Stimulated activated CD4-positive, alpha-beta T cell treated with anti-CD3 and anti-CD28 coated beads, TNF-alpha, amount 100 ng/mL, for 4 hours (primary cell): Measurements from ENCODE around the gene UCN.
"Not testable (repeated sequence)": the region's sequence is repeated elsewhere in the genome, so short reads cannot be mapped to it uniquely, and the experiment has no call there.

Experiments used
- DNase-seq, 3 experiments: peaks; one replicate each; pipeline ENCODE4 v3.0.0-alpha.2; 2020; ENCODE audit warnings: low read depth in 3 of 3

Gene UCN

DNA sequence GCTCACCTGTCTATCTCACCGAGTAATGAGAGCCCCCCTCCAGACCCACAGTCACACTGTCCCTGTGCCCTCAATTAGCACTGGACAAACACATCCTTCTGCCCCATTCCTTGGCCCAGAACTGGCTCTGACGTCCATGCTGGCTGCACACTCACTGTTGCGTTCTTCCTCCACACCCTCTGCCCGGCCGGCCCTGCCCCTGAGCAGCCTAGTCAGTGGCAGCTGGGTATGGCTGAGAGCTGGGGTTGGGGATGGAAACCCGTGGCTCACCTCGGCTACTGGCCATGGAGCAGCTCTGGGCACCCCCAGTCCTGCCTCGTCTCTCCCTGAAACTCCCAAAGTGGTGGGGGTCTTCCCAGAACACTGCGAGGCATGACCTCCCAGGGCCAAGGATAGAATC, 6.5 kb upstream of the UCN start:
- no peak for DNase-seq

DNA sequence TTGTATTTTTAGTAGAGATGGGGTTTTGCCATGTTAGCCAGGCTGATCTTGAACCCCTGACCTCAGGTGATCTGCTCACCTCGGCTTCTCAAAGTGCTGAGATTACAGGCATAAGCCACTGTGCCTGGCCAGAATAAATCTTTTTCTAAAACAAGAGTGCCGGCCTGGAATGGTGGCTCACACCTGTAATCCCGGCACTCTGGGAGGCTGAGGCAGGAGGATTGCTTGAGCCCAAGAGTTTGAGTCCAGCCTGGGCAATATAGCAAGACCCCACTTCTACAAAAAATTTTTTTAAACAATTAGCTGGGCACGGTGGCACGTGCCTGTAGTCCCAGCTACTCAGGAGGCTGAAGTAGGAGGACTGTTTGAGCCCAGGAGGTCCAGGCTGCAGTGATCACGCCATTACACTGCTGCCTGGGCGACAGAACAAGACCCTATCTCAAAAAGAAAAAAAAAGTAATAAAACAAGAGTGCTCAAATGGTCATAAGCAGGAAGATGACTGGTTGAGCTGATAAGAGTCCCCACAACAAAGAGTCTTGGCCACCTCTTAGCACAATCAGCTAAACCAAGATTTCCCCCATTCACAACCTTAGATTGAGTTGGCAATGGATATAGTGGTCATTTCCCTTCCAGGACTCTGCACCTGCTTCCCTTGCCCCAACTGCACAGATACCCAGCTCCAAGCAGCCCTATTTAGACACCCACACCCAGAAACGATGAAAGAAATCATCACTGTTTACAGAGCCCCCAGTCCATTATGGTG, 5.8 kb upstream of the UCN start:
- no peak for DNase-seq

DNA sequence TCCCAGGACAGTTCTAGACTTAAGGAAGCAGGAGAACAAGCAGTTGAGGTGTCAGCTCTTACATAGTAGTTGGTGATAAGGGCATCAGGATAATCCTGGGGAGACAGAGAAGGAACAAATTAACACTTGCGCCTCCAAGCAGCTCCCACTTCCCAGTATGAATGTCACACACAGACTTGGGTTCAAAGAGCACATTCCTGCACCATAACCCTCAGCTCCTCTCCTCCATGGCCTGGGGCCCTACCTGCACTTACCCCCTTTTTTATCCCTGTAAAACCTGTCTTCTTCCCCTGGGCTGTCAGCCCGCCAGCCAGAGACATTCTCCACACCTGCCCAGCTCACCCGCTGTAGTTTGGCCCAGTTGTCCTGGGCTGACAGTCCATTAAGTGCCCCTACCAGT, 3.9 kb upstream of the UCN start:
- no peak for DNase-seq

DNA sequence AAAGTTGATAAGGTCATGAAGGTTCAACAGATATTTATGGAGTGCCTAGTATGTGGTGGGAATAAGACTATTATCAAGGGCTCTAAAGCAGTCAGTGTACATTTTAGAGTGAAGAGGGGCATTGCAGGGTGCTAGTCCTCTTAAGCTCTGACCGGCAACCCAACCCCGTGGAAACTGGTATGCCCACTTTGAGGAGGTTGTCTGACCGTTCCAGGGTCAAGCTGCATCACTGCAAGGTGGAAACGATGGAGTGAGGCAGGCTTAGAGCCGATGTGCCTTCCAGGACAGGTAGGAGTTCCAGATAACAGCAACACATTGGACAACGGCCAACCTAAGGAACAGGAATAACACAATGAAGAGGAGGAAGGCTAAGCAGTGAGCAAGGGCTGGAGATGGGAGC, 1.4 kb upstream of the UCN start:
- no peak for DNase-seq

DNA sequence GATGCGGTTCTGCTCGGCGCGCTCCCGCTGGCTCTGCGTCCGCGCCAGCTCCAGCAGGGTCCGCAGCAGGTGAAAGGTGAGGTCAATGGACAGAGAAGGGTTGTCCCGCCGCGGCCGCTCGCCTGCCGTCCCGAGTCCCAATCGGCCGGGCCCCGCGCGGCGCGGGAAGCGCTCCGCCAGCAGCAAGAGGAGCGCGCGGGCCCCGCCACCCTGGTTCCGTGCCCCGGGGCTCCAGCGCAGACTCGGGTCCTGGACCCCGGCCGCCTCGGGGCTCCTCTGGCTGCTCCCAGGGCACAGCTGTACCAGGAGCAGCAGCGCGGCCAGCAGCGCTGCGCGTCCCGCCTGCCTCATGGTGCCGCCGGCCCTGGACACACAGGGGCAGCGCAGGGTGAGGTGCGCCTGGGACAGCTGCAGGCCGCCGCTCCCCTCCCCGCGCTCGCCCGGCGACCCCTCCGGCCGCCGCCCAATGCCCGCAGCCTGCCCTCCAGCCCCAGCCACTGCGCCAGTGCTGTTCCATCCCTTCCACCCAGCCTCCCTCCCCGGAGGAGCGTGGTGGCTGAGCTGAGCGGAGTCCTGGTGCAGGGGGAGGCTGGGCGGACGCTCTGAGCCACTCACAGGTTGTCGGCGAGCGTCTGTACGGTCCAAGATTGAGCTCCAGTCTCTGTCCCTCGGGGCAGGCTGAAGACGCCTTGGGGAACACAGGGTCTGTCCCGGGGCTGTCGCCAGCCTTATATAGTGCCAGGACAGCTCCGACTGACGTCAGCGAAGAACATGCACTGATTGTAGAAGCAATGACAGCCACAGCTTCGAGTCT, 493 bp downstream of the UCN start:
- DNase-seq, result no peak

DNA sequence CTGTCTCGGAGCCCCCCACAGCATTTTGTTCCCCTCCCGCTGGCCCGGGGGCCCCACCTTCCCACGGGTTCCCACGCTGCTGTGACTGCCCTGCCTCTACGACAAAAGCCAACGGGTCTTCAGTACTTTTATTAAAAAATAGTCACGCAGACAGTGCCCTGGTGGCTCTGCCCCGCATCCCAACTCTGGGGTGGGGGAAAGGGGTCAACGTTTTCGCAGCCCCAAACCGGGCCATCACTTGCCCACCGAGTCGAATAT, 1.0 kb downstream of the UCN start:
- no peak for DNase-seq

DNA sequence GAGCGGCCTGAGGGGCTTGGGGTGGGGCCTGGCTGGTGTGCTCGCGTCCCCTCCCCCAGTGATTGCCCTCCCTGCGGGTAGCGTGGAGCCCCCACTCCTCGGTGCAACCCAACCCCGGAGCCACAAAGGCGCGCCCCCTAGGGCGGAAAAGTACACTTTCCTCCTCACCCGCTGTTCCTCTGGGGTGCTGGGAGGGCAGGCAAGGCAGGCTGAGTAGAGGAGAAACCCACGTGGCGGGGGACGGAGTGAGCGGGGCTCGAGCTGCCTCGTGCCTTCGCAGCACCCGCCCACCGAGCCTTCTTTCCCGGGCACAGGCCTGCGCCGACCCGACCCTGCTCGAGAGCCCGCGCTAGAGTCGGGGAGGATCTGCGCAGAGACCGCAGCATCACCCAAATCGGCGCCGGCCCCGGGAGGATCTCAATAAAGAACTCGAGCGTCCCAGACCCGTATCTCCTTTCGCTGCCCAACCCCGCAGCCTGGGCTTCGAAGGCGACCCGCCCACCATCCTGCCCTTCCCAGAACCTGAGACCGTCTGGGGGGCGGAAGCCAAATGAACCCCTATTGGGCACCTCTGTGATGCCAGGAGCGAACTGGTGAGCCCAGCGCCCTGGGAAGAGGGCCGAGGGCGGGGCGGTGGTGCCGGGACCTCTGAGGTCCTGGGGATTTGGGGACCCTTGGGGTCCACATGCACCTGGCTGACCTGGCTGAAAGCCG, 1.5 kb downstream of the UCN start:
- peak in 1 of 3 experiments; percentile 26 for DNase-seq

DNA sequence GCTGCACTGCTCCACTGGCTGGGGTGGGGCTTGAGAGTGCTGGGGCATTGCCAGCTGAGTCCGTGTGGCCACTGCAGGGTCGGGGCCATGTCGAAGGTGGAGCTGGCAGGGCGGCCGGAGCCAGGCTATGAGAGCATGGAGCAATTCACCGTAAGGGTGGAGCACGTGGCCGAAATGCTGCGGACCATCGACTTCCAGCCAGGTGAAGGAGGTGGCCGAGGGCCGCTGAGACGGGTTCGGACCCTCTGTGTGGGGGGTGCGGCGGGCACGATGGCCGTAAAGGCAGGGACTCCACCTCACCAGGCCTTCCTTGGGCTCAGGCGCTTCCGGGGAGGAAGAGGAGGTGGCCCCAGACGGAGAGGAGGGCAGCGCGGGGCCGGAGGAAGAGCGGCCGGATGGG, 2.1 kb downstream of the UCN start:
- DNase-seq, result no peak

DNA sequence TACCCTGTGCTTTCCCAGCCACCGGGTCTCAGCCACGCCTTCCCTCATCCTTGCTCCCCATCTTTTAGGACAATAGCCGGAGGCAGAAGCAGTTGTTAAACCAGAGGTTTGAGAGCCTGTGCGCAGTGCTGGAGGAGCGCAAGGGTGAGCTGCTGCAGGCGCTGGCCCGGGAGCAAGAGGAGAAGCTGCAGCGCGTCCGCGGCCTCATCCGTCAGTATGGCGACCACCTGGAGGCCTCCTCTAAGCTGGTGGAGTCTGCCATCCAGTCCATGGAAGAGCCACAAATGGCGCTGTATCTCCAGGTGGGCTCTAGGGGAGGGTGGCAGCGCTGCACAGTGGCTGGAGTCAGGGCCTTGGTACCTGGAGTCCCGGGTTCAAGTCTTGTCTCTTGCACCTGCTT, 2.7 kb downstream of the UCN start:
- DNase-seq, result no peak

DNA sequence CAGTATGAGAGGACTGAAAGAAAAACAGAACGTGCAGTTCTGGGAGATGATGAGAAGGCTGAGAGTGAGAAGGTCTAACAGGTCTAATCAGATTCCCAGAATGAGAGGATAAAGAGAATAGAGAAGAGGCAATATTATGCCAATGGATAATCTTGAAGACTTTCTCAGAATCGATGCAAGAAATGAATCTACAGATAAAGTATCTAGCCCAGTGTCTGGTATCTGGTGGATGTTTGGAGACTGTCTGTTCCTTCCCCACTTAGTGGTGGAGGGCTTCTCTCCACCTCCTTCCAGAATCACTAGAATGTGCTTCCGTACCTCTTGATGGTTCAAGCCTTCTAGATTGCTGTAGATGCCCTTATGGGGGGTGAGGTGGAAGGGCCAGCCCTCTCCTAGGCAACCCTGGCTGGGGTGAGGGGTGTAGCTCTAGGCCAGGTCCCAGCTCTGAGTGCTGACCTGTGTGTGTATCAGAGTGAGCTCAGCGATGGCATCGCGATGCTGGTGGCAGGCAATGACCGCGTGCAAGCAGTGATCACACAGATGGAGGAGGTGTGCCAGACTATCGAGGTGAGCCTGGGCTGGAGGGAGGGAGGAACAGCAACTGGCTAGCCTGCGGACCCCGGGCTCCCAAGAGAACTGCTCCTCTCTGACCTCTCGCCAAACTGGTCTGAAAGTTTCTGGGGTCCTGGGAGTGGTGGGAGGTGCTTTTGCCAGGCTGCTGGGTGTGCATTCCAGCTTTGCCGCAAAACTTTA, 3.6 kb downstream of the UCN start:
- no peak for DNase-seq

DNA sequence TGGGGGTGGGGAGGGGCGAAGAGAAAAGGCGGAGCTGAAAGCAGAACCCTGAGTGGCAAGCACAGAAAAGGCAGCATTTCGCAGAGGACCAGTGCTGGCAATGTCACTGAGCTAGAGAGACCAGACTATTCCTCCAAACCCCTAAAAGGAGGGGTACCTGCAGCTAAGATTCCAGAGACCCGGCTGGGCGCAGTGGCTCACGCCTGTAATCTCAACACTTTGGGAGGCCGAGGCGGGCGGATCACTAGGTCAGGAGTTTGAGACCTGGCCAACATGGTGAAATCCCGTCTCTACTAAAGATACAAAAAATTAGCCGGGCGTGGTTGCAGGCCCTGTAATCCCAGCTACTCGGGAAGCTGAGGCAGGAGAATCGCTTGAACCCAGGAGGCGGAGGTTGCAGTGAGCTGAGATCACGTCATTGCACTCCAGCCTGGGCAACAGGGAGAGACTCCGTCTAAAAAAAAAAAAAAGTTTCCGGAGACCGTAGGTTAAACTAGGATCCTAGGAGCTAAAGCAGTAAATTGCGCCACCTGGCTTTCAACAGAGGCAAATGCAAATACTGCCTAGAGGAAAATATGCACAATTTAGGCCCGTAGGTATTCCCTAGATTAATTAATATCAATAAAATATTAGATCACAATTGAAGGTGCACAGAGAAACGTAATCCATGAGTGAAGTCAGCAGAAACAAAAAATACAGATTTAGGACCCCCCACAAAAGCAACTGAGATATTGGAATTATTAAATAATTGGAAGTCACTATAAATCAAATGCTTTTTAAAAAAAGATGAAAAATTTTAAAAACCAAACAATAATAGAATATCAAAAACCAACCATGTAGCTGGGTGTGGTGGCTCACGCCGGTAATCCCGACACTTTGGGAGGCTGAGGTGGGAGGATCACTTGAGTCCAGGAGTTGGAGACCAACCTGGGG, 4.9 kb downstream of the UCN start:
- peak in 1 of 3 experiments; percentile 28 for DNase-seq

DNA sequence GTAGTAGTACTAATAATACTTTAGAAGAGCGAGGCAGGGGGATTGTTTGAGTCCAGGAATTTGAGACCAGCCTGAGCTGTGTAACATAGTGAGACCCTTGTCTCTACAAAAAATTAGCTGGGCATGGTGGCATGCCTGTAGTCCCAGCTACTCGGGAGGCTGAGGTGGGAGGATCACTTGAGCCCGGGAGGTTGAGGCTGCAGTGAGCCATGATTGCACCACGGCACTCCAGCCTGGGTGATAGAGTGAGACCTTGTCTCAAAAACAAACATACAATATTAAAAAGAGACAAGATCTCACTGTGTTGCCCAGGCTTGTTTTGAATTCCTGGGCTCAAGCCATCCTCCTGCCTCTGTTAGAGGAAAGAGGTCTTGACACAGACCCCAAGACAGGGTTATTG, 7.6 kb downstream of the UCN start:
- not testable (repeated sequence) for DNase-seq

DNA sequence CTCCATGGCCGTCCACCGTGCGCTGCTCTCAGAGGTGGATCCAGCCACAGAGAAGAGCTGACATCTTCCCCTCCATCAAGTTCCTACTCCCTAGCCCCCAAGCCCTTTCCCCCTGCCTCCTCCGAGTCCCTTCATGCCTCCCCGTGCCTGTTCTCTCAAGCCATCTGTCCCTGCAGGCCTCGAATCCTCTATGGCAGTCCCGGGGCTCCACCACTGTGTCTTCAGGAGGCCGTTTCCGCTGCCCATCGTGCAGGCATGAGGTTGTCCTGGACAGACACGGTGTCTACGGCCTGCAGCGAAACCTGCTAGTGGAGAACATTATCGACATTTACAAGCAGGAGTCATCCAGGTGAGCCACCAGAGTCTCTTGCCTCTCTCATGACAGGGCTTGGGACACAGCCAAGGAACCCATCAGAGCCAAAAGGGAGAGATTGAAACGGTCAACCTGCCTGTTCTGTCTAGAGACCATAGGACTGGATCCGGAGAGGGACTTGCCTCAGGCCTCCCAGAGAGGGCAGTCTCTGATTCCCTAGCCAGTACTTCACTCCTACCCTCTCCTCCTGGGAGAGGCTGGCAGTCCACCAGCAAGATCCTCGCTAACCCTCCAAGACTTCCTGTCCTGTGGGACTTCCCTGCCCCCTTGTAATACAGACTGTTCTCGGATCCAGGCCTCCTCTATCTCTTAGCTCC, 9.7 kb downstream of the UCN start:
- no peak for DNase-seq

DNA sequence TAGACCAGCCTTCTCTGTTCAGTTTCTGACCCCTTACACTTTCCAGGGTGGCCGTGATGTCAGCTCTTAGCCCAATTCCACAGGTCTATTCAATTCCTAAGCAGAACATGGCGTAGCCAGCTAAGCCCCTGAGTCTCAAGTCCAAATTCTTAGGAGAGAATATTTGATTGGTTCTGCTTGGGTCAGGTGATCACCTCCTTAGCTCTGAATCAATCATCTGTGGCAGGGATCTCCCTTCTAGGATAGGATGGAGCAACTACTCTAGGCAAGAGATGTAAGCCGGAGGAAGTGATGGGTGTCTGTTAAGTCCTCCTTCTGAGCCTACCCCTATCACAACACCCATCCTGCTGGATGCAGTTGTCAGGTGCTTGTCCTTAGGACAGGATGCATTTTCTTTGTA, 11.1 kb downstream of the UCN start:
- DNase-seq, result no peak

DNA sequence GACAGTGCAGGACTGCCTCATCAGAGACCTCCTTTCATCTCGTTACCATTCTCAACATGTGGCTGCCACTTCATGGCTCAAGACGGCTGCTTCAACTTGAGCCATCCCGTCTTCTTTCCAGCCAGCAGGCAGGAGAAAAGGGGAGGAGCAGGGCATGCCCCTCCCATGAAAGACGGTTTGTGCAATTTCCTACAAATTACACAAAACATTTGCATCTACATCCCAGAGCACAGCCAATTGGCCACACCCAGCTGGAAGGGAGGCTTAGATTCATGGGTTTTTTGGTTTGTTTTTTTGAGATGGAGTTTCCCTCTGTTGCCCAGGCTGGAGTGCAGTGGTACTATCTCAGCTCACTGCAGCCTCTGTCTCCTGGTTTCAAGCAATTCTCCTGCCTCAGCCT, 11.8 kb downstream of the UCN start:
- no peak for DNase-seq

DNA sequence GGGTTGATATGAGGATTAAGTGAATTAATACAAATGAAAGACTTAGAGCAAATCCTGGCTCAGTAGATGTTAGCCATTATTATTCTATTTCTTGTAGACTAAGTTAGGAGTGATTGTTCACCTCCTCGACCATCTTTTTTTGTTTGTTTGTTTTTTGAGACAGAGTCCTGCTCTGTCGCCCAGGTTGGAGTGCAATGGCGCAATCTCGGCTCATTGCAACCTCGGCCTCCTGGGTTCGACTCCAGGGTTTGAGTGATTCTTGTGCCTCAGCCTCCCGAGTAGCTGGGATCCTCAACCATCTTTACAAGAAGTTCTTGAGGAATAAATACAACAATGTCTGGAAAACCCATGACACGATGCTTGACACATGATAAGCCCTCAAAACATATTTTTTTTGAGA, 13.3 kb downstream of the UCN start:
- DNase-seq, result no peak

DNA sequence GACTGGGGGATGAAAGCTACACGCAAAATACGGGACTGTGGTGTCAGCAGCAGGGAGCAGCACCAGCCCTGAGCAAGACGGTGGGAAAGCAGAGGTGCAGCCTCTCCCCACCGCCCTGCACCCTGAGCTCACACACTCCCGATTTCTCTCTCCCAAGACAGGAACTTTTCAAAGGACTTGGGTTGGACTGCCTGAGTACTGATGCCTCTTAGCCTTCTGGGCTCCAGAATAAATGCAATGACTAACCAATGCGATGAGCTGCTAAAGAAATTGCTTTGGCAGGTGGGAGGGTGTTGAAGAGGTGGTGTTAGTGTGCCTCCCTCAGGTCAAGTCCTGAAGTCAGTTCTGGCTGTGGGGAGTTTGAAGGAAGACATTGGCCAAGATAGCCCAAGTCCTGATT, 16.4 kb downstream of the UCN start:
- DNase-seq, result no peak

DNA sequence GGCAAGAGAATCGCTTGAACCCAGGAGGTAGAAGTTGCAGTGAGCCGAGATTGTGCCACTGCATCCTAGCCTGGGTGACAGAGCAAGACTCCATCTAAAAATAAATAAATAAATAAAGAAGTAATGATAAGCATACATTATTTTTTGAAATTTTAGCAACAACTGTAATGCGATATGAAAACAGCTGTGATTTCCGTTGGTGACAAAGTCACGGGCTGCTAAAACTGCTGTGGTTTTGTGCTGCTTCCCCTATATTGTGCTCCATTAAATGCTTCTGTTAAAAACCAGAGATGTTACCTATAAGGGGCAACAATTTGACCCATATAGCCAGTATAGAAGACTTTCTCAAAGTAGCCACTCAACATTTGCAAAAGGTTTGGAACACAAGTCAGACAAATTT, 17.7 kb downstream of the UCN start:
- DNase-seq, result no peak

DNA sequence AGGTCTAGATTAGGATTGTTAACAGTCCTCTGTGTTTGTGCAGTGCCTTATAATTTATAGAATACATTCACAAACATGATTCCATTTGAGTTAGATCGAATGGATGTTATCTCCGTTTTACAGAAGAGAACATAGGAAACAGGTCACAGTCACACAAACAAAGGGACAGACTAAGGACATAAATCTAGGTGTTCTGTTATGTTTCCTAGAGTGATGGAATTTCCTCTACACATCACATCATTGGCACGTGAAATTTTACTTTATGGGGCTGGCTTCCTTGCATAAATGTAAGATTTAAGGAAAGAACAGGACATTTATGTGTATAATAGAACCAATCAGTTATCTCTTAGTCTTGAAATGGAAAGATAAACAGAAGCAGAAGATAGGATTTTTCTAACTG, 19.6 kb downstream of the UCN start:
- no peak for DNase-seq

DNA sequence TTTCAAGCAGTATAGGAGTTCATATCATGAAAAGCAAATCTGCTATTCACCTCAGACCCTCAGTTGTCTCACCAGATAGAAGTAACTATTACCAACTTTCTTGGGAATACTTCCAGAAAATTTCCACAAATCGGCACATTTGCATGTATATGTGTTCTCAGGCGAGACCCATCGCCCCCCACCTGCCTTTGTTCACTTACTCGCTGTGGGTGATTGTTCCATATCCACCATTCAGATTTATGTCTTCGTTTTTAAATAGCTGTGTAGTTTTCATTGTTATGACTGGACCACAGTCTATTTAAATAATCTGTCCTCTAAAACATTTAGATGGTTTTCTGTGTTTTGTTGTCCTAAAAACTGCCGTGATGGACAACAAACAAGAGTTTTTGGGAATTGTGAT, 22.8 kb downstream of the UCN start:
- no peak for DNase-seq

DNA sequence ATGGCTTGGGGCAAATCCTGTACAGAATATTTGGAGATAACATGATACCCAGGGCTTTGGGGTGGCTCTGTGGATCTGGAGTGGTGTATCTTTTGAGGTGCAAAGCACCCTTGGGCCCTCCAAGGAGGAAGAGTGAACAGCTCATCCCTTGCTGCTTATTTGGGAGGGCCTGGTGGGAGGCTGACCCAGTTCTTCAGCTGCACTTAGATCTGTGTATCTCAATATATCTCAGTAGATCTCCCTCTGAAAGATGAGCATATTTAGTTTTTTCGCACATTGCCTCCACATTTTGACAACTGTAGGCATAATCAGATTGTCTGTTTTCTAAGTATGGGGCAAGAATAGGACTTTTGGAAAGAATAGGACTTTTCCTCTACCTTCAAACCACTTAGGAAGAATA, 23.2 kb downstream of the UCN start:
- DNase-seq, result no peak
